NB4 (cell line): Measurements from ENCODE around the gene TSHR.
A peak's percentile ranks its signal among the peaks of the same experiment; 100 is the strongest.

Source experiments
- MYC ChIP-seq: IDR thresholded peaks from 2 replicates; pipeline ENCODE4 v1.6.1; 2011; ENCODE audit warnings: low read depth, low read length
- POLR2A ChIP-seq: IDR thresholded peaks from 2 replicates; pipeline ENCODE4 v1.6.1; 2011; ENCODE audit warnings: mild to moderate bottlenecking; ENCODE audit not compliant: insufficient read length; ENCODE audit errors: extremely low read depth
- TF ChIP-seq, protein P1 (sequence below): IDR thresholded peaks from one replicate; pipeline ENCODE4 v1.5.1; 2012; ENCODE audit warnings: low read depth, low read length
- TF ChIP-seq, protein P2 (sequence below): IDR thresholded peaks from 2 replicates; pipeline ENCODE4 v1.6.1; 2011; ENCODE audit warnings: low read depth, low read length

- TF ChIP-seq, protein P1, sequence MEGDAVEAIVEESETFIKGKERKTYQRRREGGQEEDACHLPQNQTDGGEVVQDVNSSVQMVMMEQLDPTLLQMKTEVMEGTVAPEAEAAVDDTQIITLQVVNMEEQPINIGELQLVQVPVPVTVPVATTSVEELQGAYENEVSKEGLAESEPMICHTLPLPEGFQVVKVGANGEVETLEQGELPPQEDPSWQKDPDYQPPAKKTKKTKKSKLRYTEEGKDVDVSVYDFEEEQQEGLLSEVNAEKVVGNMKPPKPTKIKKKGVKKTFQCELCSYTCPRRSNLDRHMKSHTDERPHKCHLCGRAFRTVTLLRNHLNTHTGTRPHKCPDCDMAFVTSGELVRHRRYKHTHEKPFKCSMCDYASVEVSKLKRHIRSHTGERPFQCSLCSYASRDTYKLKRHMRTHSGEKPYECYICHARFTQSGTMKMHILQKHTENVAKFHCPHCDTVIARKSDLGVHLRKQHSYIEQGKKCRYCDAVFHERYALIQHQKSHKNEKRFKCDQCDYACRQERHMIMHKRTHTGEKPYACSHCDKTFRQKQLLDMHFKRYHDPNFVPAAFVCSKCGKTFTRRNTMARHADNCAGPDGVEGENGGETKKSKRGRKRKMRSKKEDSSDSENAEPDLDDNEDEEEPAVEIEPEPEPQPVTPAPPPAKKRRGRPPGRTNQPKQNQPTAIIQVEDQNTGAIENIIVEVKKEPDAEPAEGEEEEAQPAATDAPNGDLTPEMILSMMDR = no peak
- TF ChIP-seq POLR2A (no peak), MYC (peak; percentile 59)
- TF ChIP-seq, protein P2, sequence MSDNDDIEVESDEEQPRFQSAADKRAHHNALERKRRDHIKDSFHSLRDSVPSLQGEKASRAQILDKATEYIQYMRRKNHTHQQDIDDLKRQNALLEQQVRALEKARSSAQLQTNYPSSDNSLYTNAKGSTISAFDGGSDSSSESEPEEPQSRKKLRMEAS = peak; percentile 93
Observed at GRCh38 chr14:80930836-80931389, 24.5 kb upstream of the TSHR start.
